HG03571 (cell line): Measurements from ENCODE around the gene LRRC27.

Experiments used
- ATAC-seq: cut with Tn5 transposase; IDR thresholded peaks from one replicate; pipeline ENCODE4 v1.9.1; 2021; ENCODE audit not compliant: unreplicated experiment

The LRRC27 gene

DNA sequence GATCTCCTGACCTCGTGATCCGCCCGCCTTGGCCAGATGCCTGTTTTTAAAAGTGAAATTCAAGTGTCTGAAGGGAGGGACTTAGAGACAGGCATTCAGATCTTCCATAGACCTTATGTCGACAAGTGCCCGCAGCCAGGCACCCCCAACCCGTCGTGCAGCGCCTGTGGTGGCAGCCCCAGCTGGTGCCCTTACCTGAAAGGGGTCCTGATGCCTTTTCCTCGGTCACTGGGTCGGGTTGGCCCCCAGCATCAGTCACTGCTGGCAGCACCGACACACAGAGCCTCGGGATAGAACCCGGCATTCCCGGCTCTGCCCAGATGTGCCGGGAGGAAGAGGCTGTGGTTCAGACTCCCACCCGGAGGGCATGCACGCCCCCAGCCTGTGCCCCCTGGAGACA, 23.3 kb downstream of the LRRC27 start:
- ATAC-seq = no peak

DNA sequence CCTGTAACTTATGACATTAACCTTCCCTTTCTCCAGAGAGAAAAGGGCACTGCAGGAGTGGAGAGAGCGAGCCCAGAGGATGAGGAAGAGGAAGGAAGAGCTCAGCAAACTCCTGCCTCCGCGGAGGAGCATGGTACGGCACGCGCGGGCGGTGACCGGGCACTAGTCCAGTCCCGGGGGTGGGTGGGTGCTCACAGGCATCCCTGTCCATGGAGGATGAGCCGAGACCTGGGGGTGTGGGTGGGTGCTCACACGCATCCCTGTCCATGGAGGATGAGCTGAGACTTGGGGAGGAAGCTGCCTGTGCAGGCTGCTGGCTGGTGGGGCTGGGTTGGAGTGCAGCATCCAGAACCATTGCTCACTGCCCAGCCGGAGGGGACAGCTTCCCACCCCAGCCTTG, 23.8 kb downstream of the LRRC27 start:
- no peak for ATAC-seq

DNA sequence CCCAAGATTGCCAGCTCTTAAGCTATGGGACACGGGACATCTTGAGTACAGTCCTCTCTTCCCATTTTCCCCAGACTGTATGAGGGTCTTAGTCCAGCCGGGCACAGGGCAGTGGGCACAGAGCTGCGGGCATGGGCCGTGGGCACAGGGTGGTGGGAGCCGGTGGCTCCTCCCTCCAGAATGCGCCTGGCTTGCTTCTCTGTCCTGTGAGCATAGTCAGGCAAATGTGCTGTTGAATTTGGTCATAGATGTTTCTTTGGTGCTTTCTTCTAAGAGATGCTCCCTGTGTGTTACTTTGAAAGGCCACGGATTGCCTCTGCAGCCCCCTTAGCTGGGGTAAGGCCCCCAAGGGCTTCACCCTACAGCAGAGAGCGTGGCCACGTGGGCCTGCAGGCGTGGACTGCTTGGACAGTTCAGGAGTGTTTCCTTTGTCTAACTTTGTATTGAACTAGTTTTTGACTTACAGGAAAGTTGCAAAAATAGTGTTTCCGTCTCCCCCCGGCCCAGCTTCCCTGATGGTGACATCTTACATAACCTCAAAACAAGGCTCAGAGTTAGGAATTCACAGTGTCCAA, 24.7 kb downstream of the LRRC27 start:
- no peak for ATAC-seq

DNA sequence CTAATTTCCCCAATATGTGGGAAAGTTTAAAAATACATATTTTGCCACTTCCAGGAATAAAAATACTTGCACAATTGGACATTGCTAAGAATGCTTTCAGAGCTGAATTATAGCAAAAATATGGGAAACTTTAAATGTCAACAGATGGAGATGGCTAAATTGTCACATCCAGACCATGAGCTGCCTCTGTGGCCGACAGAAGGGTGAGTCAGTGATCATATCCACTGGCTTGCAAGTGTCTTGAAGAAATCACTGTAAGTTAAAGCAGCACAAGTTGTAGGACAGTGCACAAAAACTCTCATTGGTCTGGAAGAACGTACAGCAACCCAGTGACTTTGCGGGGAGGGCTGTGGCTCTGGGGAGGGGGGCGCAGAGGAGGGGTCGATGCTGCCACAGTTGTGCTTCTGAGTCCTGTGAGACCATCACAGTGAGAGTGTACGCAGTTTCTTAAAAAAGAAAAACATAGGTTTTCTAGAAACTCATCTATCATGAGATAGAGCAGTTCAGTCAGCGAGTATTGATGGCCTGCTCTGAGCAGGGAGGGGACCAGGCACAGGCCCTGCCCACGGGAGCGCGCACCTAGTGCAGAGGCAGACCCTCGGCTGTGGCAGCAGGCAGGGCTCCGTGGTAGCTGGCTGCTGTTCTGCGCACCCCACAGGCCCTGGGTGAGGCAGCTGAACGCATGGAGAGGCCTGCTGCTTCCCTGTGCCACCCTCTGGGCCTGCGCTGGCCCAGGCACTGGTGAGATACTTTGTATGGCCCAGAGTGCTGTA, 25.5 kb downstream of the LRRC27 start:
- ATAC-seq = no peak

DNA sequence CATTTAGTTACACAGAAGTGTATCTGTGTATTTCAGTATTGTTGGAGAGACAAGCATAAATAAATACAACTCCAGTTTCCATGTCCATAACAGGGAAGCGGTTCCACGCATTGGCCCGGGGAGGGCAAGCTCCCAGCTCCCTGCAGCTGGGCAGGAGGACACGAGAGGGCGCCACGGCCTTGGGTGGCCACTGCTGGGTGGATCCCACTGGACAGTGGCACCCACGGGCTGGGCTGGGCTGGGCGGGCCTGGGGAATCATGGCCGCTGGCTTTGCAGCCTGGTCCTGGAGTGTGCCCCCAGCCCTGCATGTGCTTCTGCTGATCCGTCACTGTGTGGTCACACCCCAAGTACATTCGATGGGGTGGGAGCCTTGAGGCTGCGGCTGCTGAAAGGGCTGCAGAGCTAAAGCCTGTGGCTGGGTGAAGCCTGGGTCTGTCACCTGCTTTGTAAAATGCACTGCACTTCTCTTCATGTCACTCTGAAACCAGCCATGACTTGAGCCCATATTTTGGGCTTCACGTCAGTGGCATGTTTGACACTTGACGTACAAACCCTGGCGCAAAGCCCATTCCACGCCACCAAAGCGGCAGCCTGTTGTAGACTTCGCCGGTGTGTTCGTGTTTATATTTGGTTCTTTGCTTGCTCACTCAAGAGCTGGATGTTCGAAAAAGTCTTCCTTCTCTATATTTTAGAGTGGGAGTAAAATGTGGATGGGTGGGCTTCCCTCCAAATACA, 27.5 kb downstream of the LRRC27 start:
- no peak for ATAC-seq

DNA sequence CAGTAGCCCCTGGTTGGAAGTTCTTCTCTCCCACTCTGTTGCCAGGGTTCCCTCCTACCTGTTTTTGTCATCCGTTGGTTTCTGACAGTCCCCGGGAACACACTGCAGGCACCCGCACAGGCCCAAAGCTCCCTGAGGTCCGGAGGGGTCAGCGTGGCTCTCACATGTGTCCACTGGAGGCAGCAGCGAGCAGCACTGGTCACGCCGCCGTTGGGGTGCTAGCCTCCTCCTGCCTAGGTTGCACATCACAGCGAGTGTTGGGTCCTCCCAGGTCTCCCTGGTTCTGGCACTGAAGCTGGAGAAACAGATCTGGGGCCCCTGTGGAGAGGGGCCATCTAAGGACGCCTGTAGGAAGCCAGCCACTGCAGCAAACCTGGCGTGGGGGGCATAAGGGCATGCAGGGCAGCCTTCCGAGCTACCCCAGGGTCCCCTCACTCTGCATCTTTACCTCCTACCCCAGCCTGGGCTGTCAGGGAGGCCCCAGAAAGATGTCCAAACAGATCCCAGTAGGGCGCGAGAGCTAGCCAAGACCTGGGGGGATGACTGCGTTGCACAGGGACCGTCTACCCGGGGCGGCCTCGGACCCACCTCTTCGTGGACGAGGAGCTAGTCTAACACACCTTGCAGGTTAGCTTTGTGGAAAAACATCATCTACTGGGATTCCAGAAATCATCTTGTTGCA, 28.9 kb downstream of the LRRC27 start:
- no peak for ATAC-seq

DNA sequence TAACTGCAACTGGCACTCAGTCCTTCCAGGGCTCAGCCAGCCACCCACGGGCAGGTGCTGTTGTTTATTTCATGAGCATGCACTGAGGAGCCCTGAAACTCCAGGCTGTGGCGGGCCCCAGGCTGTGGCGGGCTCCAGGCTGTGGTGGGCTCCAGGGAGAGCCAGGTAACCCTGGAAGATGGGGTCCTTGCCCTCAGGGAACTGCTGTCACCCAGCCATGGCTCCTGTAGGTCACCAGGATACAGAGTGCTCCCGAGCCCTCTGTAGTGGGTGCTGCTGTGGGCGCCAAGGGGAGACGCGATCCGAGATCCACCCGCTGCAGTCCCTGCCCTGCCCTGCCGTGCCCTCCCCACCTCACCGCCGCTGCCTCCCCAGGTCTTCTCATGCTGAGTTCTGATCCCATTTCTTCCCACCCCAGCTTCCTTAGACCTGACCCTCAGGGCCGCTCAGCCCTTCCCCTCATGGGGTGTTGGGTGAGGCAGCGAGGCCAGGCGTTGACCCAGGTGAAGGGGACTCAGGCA, 29.6 kb downstream of the LRRC27 start:
- ATAC-seq = no peak

DNA sequence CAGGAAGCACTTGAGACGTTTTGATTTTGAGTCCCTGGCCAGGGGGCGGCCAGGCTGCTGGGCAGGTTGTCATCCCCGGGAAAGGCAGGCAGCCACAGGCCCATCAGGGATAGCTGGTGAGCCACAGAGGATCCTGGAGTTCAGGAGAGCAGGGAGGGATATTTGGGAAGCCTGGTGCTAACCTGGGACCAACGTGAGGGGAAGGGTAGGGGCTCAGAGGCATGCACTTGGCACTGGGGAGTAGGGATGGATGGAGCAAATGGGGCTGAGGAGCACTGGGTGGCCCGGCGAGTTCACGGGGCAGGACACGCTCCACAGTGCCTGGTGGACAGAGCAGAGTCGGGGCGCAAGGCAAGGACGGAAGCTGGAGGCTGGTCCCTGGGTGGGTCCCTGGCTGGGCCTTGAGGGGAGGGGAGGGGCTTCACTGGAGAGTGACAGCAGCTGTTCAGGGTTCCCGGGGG, 30.2 kb downstream of the LRRC27 start:
- no peak for ATAC-seq

DNA sequence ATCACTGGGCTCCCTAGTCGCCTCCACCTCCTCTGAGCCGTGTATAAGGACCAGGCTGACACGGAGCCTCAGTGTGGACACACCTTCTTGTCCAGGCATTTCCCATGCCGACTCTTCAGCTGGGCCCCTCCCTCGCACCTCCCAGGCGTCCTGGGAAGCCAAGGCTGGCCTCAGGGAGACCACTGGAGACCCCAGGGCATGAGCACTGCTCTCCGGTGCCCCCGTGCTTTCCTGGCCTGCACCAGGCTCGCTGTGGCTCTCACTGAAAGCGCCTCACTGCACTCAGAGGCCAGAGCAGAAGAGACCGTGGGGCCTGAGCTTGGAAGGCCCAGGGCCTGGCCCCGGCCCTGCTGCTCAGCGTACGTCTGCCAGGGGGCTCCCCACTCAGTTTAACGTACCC, 31.4 kb downstream of the LRRC27 start:
- no peak for ATAC-seq

DNA sequence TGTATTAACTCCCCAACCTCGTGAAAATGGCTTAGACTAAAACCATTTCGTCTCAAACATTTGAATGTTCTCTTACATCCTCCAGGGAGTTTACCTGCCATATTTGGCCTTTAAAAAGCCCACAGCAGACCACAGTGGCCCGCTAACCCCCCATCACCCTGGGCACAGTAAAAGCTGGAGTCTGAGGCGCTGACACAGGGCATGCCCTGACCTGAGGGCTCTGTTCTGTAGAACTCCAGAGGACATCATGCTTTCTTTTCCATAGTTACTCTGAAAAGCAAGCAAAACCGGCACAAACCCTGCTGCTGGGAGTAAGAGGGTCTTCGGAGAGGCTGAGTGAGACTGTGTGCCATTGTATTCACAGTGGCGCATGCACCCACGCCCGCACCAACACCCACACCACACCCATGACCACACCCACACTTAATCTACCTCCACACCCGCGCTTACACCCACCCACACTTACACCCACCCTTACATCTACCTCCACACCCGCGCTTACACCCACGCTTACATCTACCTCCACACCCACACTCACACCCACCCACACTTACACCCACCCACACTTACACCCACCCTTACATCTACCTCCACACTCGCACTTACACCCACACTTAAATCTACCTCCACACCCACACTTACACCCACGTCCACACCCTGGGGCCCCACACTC, 32.1 kb downstream of the LRRC27 start:
- no peak for ATAC-seq

DNA sequence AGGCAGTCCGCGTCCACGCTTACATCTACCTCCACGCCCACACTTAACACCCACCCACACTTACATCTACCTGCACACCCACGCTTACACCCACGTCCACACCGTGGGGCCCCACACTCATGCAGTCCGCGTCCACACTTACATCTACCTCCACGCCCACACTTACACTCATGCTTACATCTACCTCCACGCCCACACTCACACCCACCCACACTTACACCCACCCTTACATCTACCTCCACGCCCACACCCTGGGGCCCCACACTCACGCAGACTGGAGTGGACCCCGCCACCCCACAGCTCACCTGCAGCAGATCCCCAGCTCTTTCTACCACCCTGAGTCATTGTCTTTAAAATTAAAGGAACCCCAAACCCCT, 32.6 kb downstream of the LRRC27 start:
- ATAC-seq = no peak

DNA sequence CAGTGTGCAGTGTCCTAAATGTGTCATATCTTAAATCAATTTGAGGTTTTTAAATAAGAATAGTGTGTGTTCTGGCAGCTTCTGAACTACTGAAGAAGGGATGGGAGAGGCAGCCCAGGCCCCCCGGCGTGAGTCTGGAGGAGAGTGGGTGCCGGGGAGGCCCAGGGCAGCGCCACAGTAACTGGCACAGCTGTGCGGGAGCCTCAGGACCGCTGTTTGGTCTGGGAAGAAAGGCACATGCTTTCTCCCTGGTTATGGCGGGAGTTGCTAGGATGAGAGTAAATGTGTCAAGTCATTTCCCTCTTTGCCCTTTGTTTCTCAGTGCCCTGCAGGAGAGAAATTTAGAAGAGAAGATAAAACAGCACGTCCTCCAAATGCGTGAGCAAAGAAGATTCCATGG, 33.1 kb downstream of the LRRC27 start:
- no peak for ATAC-seq

DNA sequence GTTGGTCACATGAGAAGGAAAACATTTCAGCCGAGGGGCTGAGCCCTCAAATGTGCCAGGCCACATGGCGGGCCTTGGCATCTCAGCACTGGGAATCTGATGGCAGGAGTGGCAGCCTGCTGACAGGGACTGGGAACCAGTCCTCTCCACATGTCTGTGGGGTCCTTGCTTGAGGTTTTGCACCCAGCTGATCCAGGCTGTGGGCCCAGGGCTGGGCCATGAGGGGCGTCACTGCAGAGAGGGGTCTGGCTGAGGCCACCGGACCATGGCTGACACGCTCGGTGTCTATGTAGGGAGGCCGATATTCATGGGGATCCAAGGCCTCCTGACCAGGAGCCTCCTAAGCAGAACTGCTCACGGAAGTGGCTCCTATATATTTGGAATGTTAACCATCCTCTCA, 34.0 kb downstream of the LRRC27 start:
- ATAC-seq = no peak

DNA sequence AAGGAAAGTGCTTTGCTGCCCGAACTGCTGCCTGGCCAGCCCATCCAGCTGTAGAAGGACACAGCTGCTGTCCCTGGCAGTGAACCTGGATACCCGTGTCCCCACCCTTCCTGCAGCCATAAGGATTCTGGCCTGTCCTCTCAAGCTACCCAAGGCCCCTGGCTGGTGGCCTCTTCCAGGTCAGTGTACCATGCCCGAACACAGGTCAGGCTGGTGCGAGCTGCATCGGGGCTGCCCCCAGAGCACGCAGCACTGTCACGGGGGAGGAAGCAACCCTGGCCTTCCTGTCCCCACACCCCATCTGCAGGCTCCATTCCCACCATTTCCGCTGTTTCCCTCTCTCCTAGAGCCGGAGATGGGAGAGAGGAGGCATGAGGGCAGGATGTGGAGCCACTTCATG, 34.5 kb downstream of the LRRC27 start:
- no peak for ATAC-seq

DNA sequence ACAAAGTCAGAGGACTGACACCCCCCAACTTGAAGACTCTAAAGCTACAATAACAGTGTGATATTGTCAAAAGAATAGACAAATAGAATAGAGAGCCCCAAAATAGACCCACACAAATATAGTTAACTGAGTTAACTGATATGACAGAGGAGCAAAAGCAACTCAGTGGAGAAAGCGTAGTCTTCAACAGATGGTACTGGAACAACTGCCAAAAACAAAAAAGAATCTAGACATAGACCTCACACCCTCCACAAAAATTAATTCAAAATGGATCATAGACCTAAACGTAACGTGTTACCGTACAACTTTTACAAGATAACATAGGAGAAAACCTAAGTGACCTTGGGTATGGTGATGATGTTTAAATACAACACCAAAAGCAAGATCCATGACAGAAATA, 36.4 kb downstream of the LRRC27 start:
- ATAC-seq = no peak

DNA sequence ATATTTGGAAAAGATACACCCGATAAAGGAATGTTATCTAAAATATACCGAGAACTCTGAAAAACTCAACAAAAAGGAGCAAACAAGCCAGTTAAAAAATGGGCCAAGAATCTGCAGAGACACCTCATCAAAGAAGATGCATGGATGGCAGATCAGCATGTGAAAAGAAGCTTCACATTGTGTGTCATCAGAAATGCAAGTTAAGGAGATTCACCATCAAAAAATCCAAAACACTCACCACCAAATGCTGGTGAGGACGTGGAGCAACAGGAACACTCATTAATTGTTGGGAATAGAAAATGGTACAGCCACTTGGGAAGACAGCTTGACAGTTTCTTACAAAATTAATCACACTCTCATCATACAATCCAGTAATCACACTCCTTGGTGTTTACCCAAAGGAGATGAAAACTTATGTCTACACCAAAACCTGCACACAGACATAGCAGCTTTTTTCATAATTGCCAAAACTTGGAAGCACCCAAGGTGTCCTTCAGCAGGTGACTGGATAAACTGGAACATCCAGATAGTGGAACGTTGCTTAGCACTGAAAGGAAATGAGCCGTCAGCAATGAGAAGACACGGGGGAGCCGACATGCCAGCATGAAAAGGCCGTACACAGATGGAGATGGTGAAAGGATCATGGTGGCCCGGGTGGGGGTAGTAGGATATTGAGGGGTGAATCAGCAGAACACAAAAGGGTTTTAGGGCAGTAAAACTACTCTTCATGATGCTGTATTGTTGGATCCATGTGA, 37.1 kb downstream of the LRRC27 start:
- no peak for ATAC-seq

DNA sequence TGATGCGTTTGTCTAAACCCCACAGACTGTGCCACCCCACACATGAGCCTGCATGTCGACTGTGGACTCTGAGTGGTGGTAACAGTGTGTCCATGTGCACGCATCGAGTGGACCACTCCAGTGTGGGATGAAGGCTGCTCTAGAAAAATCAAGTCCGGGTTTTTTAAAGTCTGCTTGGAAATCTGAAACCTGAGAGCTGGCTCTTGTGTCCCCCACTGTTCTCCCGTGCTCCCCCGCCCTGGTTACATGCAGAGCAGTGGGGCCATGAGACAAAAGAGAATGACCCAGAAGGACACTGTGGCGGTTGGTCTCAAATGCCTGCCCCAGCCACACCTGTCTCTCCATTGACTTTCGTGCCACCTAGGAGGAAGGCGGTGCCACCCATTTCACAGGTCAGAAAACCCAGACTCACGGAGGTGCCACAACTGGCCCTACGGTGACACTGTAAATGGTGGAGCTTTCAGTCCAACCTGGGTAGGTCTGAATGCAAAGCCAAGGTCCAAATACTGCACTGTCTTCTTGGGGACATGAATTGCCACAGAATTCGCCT, 37.7 kb downstream of the LRRC27 start:
- no peak for ATAC-seq

DNA sequence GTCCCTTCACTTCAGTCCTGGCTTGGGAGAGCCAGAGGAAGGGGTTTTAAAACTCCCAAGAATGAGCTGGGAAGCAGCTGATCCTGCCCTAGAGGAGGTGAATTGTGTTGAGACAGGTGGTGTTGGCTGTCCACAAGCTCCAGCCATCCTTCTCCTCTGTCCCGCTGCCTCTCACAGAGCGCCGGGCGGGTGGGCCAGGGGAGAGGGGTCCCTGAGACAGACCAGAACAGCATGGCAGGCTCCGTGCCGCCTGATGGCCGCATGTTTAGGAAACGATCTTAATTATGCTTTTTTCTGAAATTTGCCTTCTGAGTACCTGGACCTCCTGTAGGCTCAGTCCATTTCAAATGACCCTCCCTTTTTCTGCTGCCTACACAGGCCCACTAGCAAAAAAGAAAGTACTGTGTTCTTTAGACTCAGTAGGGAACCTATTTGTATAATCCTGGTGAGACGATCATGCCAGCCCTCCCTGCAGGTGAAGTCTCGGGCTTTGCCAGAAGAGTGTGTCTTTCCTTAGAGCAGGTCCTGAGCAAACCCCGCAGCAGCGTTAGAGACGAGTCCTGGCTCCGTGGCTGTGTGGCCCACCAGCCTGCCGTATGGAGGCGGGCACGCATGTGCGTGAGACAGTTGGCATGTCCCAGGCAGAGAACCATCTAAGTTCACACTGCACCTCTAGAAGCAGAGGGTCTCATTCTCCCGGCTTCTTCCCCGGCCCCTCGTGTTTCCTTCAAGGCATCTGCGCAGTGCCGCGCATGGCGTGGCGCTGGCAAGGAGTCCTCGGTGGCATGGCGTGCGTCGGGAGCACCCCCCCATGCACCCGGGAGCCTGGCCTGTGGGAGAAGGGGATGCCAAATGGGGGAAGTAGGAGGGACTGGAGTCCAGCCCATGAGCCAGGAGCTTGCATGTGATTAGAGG, 38.7 kb downstream of the LRRC27 start:
- no peak for ATAC-seq

DNA sequence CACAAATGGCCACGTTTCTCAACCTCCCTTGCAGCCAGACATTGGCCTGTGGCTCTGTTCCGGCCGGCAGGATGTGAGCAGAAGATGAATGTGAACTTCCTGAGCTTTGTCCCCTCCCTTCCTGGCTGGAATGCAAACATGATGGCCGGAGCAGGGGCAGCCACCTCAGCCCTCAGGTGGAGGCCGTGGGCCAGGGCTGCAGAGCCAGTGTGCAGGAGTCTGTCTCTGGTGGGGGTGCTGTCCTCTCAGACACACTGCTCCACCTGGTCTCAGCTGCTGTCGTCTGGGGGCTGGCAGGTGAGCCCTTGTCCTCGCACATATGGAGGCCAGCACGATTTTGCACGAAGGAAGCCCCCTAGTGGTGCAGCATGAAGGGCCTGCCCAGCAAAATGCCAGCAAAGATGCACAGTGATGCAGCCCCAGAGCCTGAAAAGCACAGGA, 39.7 kb downstream of the LRRC27 start:
- ATAC-seq = no peak
